OCI-LY7 (cell line): ENCODE measurements around the gene CTSO. TPM values are rescaled to one million over a fixed set of nuclear protein-coding genes. Genes with fewer than 3 reads are reported as not detected.

ENCODE experiments used
- BruUV-seq: library from RNA; stranded (reverse); fragments of 400-500 nt; replicated peaks from 2 replicates; lab custom pipeline; 2021; lab: Mats Ljungman, UMichigan
- CTCF ChIA-PET: fragments of 300-600 bp; sonication (Branson Sonifier 250); formaldehyde crosslinking; loops from one replicate; lab custom pipeline; 2022; ENCODE audit warnings: antibody characterized with exemption; ENCODE audit not compliant: unreplicated experiment; lab: Charles Lee
- POLR2A ChIA-PET: fragments of 300-600 bp; sonication (Branson Sonifier 250); formaldehyde crosslinking; loops from one replicate; lab custom pipeline; 2022; ENCODE audit warnings: antibody characterized with exemption; lab: Charles Lee
- DNase-seq: peaks from one replicate; pipeline ENCODE4 v3.0.0-alpha.2; 2015; ENCODE audit warnings: low spot score
- H2AFZ ChIP-seq: fragments of 200-600 bp; sonication (generic), shearing (Covaris generic); 2 replicates; pipeline ENCODE4 v1.6.1; 2014; ENCODE audit warnings: mild to moderate bottlenecking, antibody characterized with exemption, low read length, moderate library complexity
- H3K27ac ChIP-seq: fragments of 200-600 bp; sonication (generic); 2 replicates; pipeline ENCODE4 v1.5.1; 2014; ENCODE audit warnings: mixed run types, low read depth, mild to moderate bottlenecking, moderate library complexity, low read length, inconsistent platforms; ENCODE audit not compliant: poor library complexity, severe bottlenecking
- H3K36me3 ChIP-seq: fragments of 200-600 bp; sonication (generic); 2 replicates; pipeline ENCODE4 v1.6.1; 2014; ENCODE audit warnings: mild to moderate bottlenecking, antibody characterized with exemption, low read length, moderate library complexity, mixed read lengths; ENCODE audit not compliant: insufficient read depth
- H3K4me1 ChIP-seq: fragments of 200-600 bp; sonication (generic); 2 replicates; pipeline ENCODE4 v1.5.1; 2014; ENCODE audit warnings: mild to moderate bottlenecking, low read length; ENCODE audit not compliant: insufficient read depth, poor library complexity, severe bottlenecking
- H3K4me2 ChIP-seq: fragments of 200-600 bp; sonication (generic); 2 replicates; pipeline ENCODE4 v1.6.1; 2014; ENCODE audit warnings: mild to moderate bottlenecking, low read length
- H3K4me3 ChIP-seq: fragments of 200-600 bp; sonication (generic); 2 replicates; pipeline ENCODE4 v1.5.1; 2014; ENCODE audit warnings: mild to moderate bottlenecking, low read depth, low read length; ENCODE audit not compliant: poor library complexity, severe bottlenecking
- H3K79me2 ChIP-seq: fragments of 200-600 bp; sonication (generic); 2 replicates; pipeline ENCODE4 v1.6.1; 2016; ENCODE audit warnings: low read depth, mild to moderate bottlenecking, low read length, moderate library complexity, mixed read lengths; ENCODE audit not compliant: insufficient read depth
- H3K9me2 ChIP-seq: fragments of 200-600 bp; sonication (generic); 2 replicates; pipeline ENCODE4 v1.6.1; 2016; ENCODE audit warnings: mild to moderate bottlenecking, low read length, mixed read lengths; ENCODE audit not compliant: insufficient read depth
- H3K9me3 ChIP-seq: fragments of 200-600 bp; sonication (generic); 2 replicates; pipeline ENCODE4 v1.6.1; 2014; ENCODE audit warnings: mild to moderate bottlenecking, mixed run types, low read length, mixed read lengths
- H4K20me1 ChIP-seq: fragments of 200-600 bp; sonication (generic); 2 replicates; pipeline ENCODE4 v1.6.1; 2014; ENCODE audit warnings: mild to moderate bottlenecking, antibody characterized with exemption, low read length, moderate library complexity, mixed read lengths; ENCODE audit not compliant: insufficient read depth
- CTCF ChIP-seq: fragments of 200-600 bp; sonication (generic); conservative IDR thresholded peaks from 2 replicates; pipeline ENCODE4 v1.5.1; 2014; ENCODE audit warnings: mild to moderate bottlenecking, antibody characterized with exemption, low read length, moderate library complexity, mixed read lengths
- EZH2phosphoT487 ChIP-seq: fragments of 200-600 bp; sonication (generic); IDR thresholded peaks from 2 replicates; pipeline ENCODE4 v1.6.1; 2018; ENCODE audit warnings: low read depth, borderline replicate concordance, mild to moderate bottlenecking, mixed run types, antibody characterized with exemption, low read length, moderate library complexity, mixed read lengths
- intact Hi-C: fragments of 100-400 bp; cut with micrococcal nuclease; formaldehyde crosslinking; loops from one replicate; pipeline ENCODE4 v1.10.0; 2022; ENCODE audit not compliant: unreplicated experiment
- total RNA-seq, 2 experiments: library from RNA; depleted of rRNA in 1 of 2; stranded (reverse); fragments of >200 nt in 1 of 2; shearing (Covaris generic) in 1 of 2; gene quantifications; 2 replicates each; pipeline ENCODE4 v1.2.3, GENCODE V29; 2014 to 2022

Gene CTSO
- total RNA-seq, 2 experiments from 2014 or later = 0.92 to 1.8 TPM

- Histone ChIP-seq H2AFZ (no peak overlapping the region), H3K4me1 (no peaks in the 10 kb centered on the region), H3K9me2 (no peaks in the 10 kb centered on the region), H3K4me3 (no peak overlapping the region), H3K4me2 (no peak overlapping the region), H3K27ac (no peak overlapping the region), H4K20me1 (no peaks in the 10 kb centered on the region), H3K9me3 (no peaks in the 10 kb centered on the region), H3K36me3 (no peaks in the 10 kb centered on the region), H3K79me2 (no peaks in the 10 kb centered on the region)
- ChIA-PET CTCF (no interaction called here), POLR2A (interaction anchor here (1.0 kb wide), 1 partner anchor 34 kb away, joined by 4 read pairs; no protein-coding TSS in a partner anchor)
- no TSS peak for BruUV-seq
- intact Hi-C loops = no loop called here
- no peak for TF ChIP-seq EZH2phosphoT487
- TF ChIP-seq CTCF = no peak
- no peak for DNase-seq
Observed at GRCh38 chr4:155960522-155960921, 6.9 kb upstream of the CTSO start.

GRCh38 chr4:155959417-155959816 is 5.8 kb upstream of the CTSO start:
- no peak overlapping the region for H2AFZ ChIP-seq
- no peaks in the 10 kb centered on the region for H4K20me1 ChIP-seq
- H3K4me2 ChIP-seq = no peak overlapping the region
- CTCF ChIA-PET = no interaction called here
- no TSS peak for BruUV-seq
- TF ChIP-seq EZH2phosphoT487 (no peak), CTCF (no peak)
- no peak overlapping the region for H3K4me3 ChIP-seq
- H3K27ac ChIP-seq = no peak overlapping the region
- no peaks in the 10 kb centered on the region for H3K36me3 ChIP-seq
- no peaks in the 10 kb centered on the region for H3K4me1 ChIP-seq
- no peaks in the 10 kb centered on the region for H3K9me2 ChIP-seq
- POLR2A ChIA-PET = no interaction called here
- no peak for DNase-seq
- no peaks in the 10 kb centered on the region for H3K79me2 ChIP-seq
- intact Hi-C loops = no loop called here
- H3K9me3 ChIP-seq = no peaks in the 10 kb centered on the region

- Histone ChIP-seq H4K20me1 (no peaks in the 10 kb centered on the region), H3K36me3 (no peaks in the 10 kb centered on the region), H3K79me2 (no peaks in the 10 kb centered on the region), H3K4me3 (no peak overlapping the region), H3K27ac (no peak overlapping the region), H3K9me3 (no peaks in the 10 kb centered on the region), H3K4me1 (no peaks in the 10 kb centered on the region), H3K4me2 (no peak overlapping the region), H2AFZ (no peak overlapping the region), H3K9me2 (no peaks in the 10 kb centered on the region)
- no peak for DNase-seq
- TF ChIP-seq CTCF (no peak), EZH2phosphoT487 (no peak)
- POLR2A ChIA-PET = no interaction called here
- intact Hi-C loops = no loop called here
- no TSS peak for BruUV-seq
- CTCF ChIA-PET = no interaction called here
Observed at GRCh38 chr4:155956461-155956860, 2.8 kb upstream of the CTSO start.
